Adrenal gland (tissue), 5 donors: ENCODE results near the gene AGBL4.

Experiments
- CTCF ChIP-seq, 6 experiments: fragments of 450-650 bp in 4 of 6; fragments of 200-600 bp in 2 of 6; sonication (generic) in 1 of 6; IDR thresholded peaks; 1 replicate in 5 of 6; 2 replicates in 1 of 6; pipeline versions ENCODE4 v1.5.1 to v1.8.0; 2016 to 2021; ENCODE audit warnings: antibody characterized with exemption in 6 of 6, mild to moderate bottlenecking in 2 of 6, moderate library complexity in 1 of 6
- POLR2A ChIP-seq, 2 donors: fragments of 450-650 bp; IDR thresholded peaks; one replicate each; pipeline ENCODE4 v1.6.1; 2017; ENCODE audit warnings: antibody characterized with exemption in 2 of 2, mild to moderate bottlenecking in 2 of 2, moderate library complexity in 1 of 2
- donor health status: DM: no; HTN: no; CAD: no.

- TF ChIP-seq POLR2A (IDR thresholded peaks at IDR 0.05) (no peak), CTCF (IDR thresholded peaks at IDR 0.05) (no peak)
Observed at GRCh38 chr1:48823168-48823567, 1200.6 kb downstream of the AGBL4 start.
